K562 (cell line): Measurements from ENCODE around the gene CCDC60. TPM values are rescaled to one million over a fixed set of nuclear protein-coding genes. Genes with fewer than 3 reads are reported as not detected.

ENCODE experiments used
- ATAC-seq: fragments of 200-7000 bp; cut with Tn5 transposase; 3 replicates; pipeline ENCODE4 v1.9.1; 2020; ENCODE audit warnings: moderate library complexity
- BruUV-seq: library from RNA; stranded (reverse); fragments of 400-500 nt; replicated peaks from 2 replicates; lab custom pipeline; 2021; lab: Mats Ljungman, UMichigan
- CTCF ChIA-PET: fragments of 300-600 bp; formaldehyde crosslinking; extraction: SDS; loops from one replicate; lab custom pipeline; 2021; ENCODE audit warnings: low intra/inter-chr PET ratio; lab: Yijun Ruan, JAX
- POLR2A ChIA-PET: fragments of 300-600, 350-650 bp; sonication (Branson Sonifier 250); formaldehyde crosslinking; extraction: SDS; loops from one replicate; lab custom pipeline; 2021; ENCODE audit warnings: antibody characterized with exemption, inconsistent platforms; lab: Yijun Ruan, JAX
- DNase-seq, 4 experiments: peaks; one replicate each; pipeline versions ENCODE4 v3.0.0 to v3.0.0-alpha.2; 2011 to 2018; ENCODE audit warnings: low spot score in 3 of 4, mixed read lengths in 3 of 4; ENCODE audit errors: extremely low read depth in 1 of 4
- FAIRE-seq: peaks from 2 replicates; lab custom pipeline; 2011; peaks lifted over from hg19 to GRCh38; lab: Jason Lieb, UNC
- H2AFZ ChIP-seq: 2 replicates; pipeline ENCODE4 v1.6.0; 2011; ENCODE audit warnings: low read depth, low read length, control low read depth, inconsistent platforms
- H3K27ac ChIP-seq: fragments of 200-600 bp; 3 replicates; pipeline ENCODE4 v1.8.0; 2011; ENCODE audit warnings: low read depth, mild to moderate bottlenecking, control low read depth, inconsistent platforms, low read length, moderate library complexity, mixed read lengths; ENCODE audit errors: extremely low read depth
- H3K27me3 ChIP-seq, 2 experiments: fragments of 300-600 bp in 1 of 2; 2 replicates in 1 of 2; 3 replicates in 1 of 2; pipeline versions ENCODE4 v1.6.0 to v1.8.0; 2011; ENCODE audit warnings: inconsistent platforms in 2 of 2, low read length in 2 of 2, mild to moderate bottlenecking in 1 of 2, mixed read lengths in 1 of 2, moderate library complexity in 1 of 2; ENCODE audit not compliant: control insufficient read depth in 2 of 2, insufficient read depth in 2 of 2
- H3K36me3 ChIP-seq: fragments of 300-600 bp; 3 replicates; pipeline ENCODE4 v1.8.0; 2011; ENCODE audit warnings: mild to moderate bottlenecking, low read length, inconsistent platforms; ENCODE audit not compliant: control insufficient read depth, insufficient read depth
- H3K4me1 ChIP-seq, 2 experiments: fragments of 200-600 bp in 1 of 2; replicated peaks in 1 of 2; 2 replicates in 1 of 2; 3 replicates in 1 of 2; pipeline versions ENCODE4 v1.5.1 to v1.8.0; 2011; ENCODE audit warnings: inconsistent platforms in 2 of 2, low read length in 2 of 2, mild to moderate bottlenecking in 1 of 2, mixed read lengths in 1 of 2, moderate library complexity in 1 of 2; ENCODE audit not compliant: control insufficient read depth in 2 of 2, insufficient read depth in 2 of 2
- H3K4me2 ChIP-seq: 2 replicates; pipeline ENCODE4 v1.6.1; 2011; ENCODE audit warnings: low read length, control low read depth, inconsistent platforms, mixed read lengths; ENCODE audit not compliant: insufficient read depth
- H3K4me3 ChIP-seq: fragments of 200-600 bp; sonication (generic), shearing (Covaris generic); 2 replicates; pipeline ENCODE4 v1.5.1; 2016; ENCODE audit warnings: control low read depth, inconsistent platforms
- H3K79me2 ChIP-seq: fragments of 200-600 bp; 3 replicates; pipeline ENCODE4 v1.8.0; 2011; ENCODE audit warnings: low read length, inconsistent platforms; ENCODE audit not compliant: control insufficient read depth, insufficient read depth
- H3K9ac ChIP-seq, 2 experiments: 2 replicates each; pipeline versions ENCODE4 v1.6.0 to v1.6.1; 2011; ENCODE audit warnings: low read depth in 2 of 2, low read length in 2 of 2, control low read depth in 1 of 2, inconsistent platforms in 1 of 2, mild to moderate bottlenecking in 1 of 2, mixed read lengths in 1 of 2; ENCODE audit not compliant: insufficient read depth in 1 of 2
- H3K9me1 ChIP-seq: one replicate; pipeline ENCODE4 v1.6.0; 2011; ENCODE audit warnings: inconsistent platforms, mild to moderate bottlenecking, low read length, moderate library complexity; ENCODE audit not compliant: control insufficient read depth, insufficient read depth
- H3K9me3 ChIP-seq: replicated peaks from 2 replicates; pipeline ENCODE4 v1.5.1; 2011; ENCODE audit warnings: low read depth, low read length, inconsistent platforms; ENCODE audit not compliant: control insufficient read depth, insufficient read depth
- H4K20me1 ChIP-seq: replicated peaks from 2 replicates; pipeline ENCODE4 v1.6.1; 2011; ENCODE audit warnings: low read length, inconsistent platforms, mixed read lengths; ENCODE audit not compliant: control insufficient read depth, insufficient read depth
- ATF1 ChIP-seq, 2 experiments: fragments of 450-650 bp in 1 of 2; IDR thresholded peaks; 2 replicates each; pipeline ENCODE4 v1.6.1; 2016; ENCODE audit warnings: missing compliant biosample characterization in 1 of 2, missing genetic modification characterization in 1 of 2
- DIDO1 ChIP-seq: fragments of 450-650 bp; IDR thresholded peaks from 2 replicates; pipeline ENCODE4 v1.6.1; 2016; ENCODE audit warnings: low read depth, missing biosample characterization, missing genetic modification characterization
- E2F6 ChIP-seq, 2 experiments: IDR thresholded peaks; 2 replicates each; pipeline ENCODE4 v1.6.1; 2011; ENCODE audit warnings: borderline replicate concordance in 1 of 2, control low read depth in 1 of 2, low read depth in 1 of 2, low read length in 1 of 2, mild to moderate bottlenecking in 1 of 2, mixed read lengths in 1 of 2, moderate library complexity in 1 of 2; ENCODE audit not compliant: insufficient read depth in 1 of 2, insufficient read length in 1 of 2, poor library complexity in 1 of 2, severe bottlenecking in 1 of 2; ENCODE audit errors: extremely low read depth in 1 of 2
- KLF13 ChIP-seq: fragments of 450-650 bp; IDR thresholded peaks from 2 replicates; pipeline ENCODE4 v1.6.1; 2016; ENCODE audit warnings: missing genetic modification characterization, low read depth, mild to moderate bottlenecking, missing compliant biosample characterization, moderate library complexity, borderline replicate concordance
- NFATC3 ChIP-seq: fragments of 450-650 bp; IDR thresholded peaks from 2 replicates; pipeline ENCODE4 v1.6.1; 2017; ENCODE audit warnings: mild to moderate bottlenecking
- NR2C2 ChIP-seq, 2 experiments: fragments of 200-800 bp in 1 of 2; sonication (Bioruptor generic) in 1 of 2; sonication (generic) in 1 of 2; formaldehyde crosslinking in 1 of 2; IDR thresholded peaks; 2 replicates each; pipeline versions ENCODE4 v1.6.1 to v1.8.0; 2016 to 2022; ENCODE audit warnings: mild to moderate bottlenecking in 1 of 2, missing compliant biosample characterization in 1 of 2, missing genetic modification characterization in 1 of 2, missing genetic modification reagents in 1 of 2
- SNRNP70 ChIP-seq: fragments of 200-400 bp; formaldehyde crosslinking; optimal IDR thresholded peaks from 2 replicates; pipeline ENCODE3; 2017; ENCODE audit warnings: low read depth, low read length
- STAT5A ChIP-seq: IDR thresholded peaks from 2 replicates; pipeline ENCODE4 v1.6.1; 2012; ENCODE audit warnings: low read length, inconsistent platforms, borderline replicate concordance
- TOE1 ChIP-seq, 2 experiments: fragments of 450-650 bp in 1 of 2; sonication (generic) in 1 of 2; formaldehyde crosslinking in 1 of 2; IDR thresholded peaks; 2 replicates each; pipeline versions ENCODE4 v1.7.1 to v1.8.0; 2016 to 2022; ENCODE audit warnings: borderline replicate concordance in 2 of 2, mild to moderate bottlenecking in 2 of 2, antibody characterized with exemption in 1 of 2, inconsistent platforms in 1 of 2, low read depth in 1 of 2, missing genetic modification reagents in 1 of 2, moderate library complexity in 1 of 2
- ZNF444 ChIP-seq: fragments of 250-450 bp; sonication (Bioruptor Pico); IDR thresholded peaks from 2 replicates; pipeline ENCODE4 v1.4.0; 2020; ENCODE audit warnings: mild to moderate bottlenecking, moderate library complexity
- WGBS: fragments of 100-300 bp; shearing (Covaris generic); methylation state at CpG from one replicate; pipeline ENCODE4 v1.1.6; 2016; ENCODE audit warnings: low coverage, mixed read lengths; ENCODE audit not compliant: insufficient coverage; ENCODE audit errors: missing lambda C conversion rate; 5-methylcytosine and 5-hydroxymethylcytosine counted together
- in situ Hi-C: fragments of 300-500 bp; cut with MboI; formaldehyde crosslinking; loops from 4 replicates; pipeline ENCODE4 v1.15.0; 2018; ENCODE audit warnings: inconsistent platforms, mixed read lengths
- intact Hi-C: fragments of 100-400 bp; cut with micrococcal nuclease; formaldehyde crosslinking; loops from 2 replicates; pipeline ENCODE4 v1.14.2; 2022
- polyA plus RNA-seq, 8 experiments: library from polyadenylated mRNA; depleted of rRNA in 4 of 8; stranded (reverse) in 5 of 8; unstranded in 3 of 8; fragments of >200 nt; fragmentation: Nextera tagmentation in 2 of 8; fragmentation: Illumina TruSeq in 1 of 8; extraction: Ambion mirVana in 2 of 8; extraction: Trizol in 1 of 8; gene quantifications; 2 replicates each; pipeline versions ENCODE4 v1.2.1 to v1.2.3, GENCODE V29; 2011 to 2014; ENCODE audit warnings: inconsistent platforms in 1 of 8, missing spikeins in 1 of 8
- total RNA-seq, 7 experiments: library from RNA; depleted of rRNA in 6 of 7; stranded (reverse); fragments of >200 nt in 6 of 7; fragmentation: Illumina TruSeq in 2 of 7; extraction: Trizol in 2 of 7; gene quantifications; 2 replicates each; pipeline versions ENCODE4 v1.2.1 to v1.2.3, GENCODE V29; 2011 to 2021; ENCODE audit warnings: low replicate concordance in 1 of 7

The CCDC60 gene
- total and polyA plus RNA-seq, 9 of the 15 experiments (the other 6 are each of a cell fraction or from before 2014, with no cell fraction given), result not detected

- CTCF ChIA-PET, result no interaction called here
These were observed 113.1 kb downstream of the CCDC60 start for GRCh38 chr12:119447618-119448017.

More at GRCh38 chr12:119447618-119448017, 113.1 kb downstream of the CCDC60 start:
- H4K20me1 ChIP-seq, result no peaks in the 10 kb centered on the region
- H3K27me3 ChIP-seq, result no peaks in the 10 kb centered on the region
- 1% methylated on average over 8 of the region's 8 CpGs for WGBS
- POLR2A ChIA-PET, result interaction anchor here (1.1 kb wide), 1 partner anchor 234 kb away, joined by 3 read pairs; no protein-coding TSS in a partner anchor
- no peaks in the 10 kb centered on the region for H3K4me1 ChIP-seq
- in situ Hi-C loops, result no loop called here
- intact Hi-C loops, result no loop called here
- H3K9me3 ChIP-seq, result no peaks in the 10 kb centered on the region
- DNase-seq (no peak), FAIRE-seq (no peak), ATAC-seq (no peak)
- no peak for TF ChIP-seq STAT5A
- no peak for TF ChIP-seq NFATC3
- TF ChIP-seq SNRNP70, result no peak
- TF ChIP-seq TOE1 (IDR thresholded peaks at IDR 0.05; ENCODE audit: borderline replicate concordance), result no peak
- no peak for TF ChIP-seq TOE1 (CRISPR knock-in tag; IDR thresholded peaks at IDR 0.05; ENCODE audit: borderline replicate concordance, low read depth)
- no peak for TF ChIP-seq E2F6 (IDR thresholded peaks at IDR 0.05; ENCODE audit: borderline replicate concordance in 1 of 2, extremely low read depth in 1 of 2, insufficient read depth in 1 of 2, insufficient read length in 1 of 2, low read depth in 1 of 2, low read length in 1 of 2, poor library complexity in 1 of 2, severe bottlenecking in 1 of 2)
- TF ChIP-seq DIDO1, result no peak
- TF ChIP-seq ATF1 (CRISPR knock-in tag; IDR thresholded peaks at IDR 0.05), result no peak
- no peak for TF ChIP-seq ATF1 (tag; IDR thresholded peaks at IDR 0.05)
- no peak for TF ChIP-seq KLF13 (tag)
- no peak for TF ChIP-seq ZNF444 (CRISPR knock-in tag)
- no peak for TF ChIP-seq NR2C2 (CRISPR knock-in tag; IDR thresholded peaks at IDR 0.05)
- no peak for TF ChIP-seq NR2C2 (tag; IDR thresholded peaks at IDR 0.05)
- no peaks in the 10 kb centered on the region for H3K9me1 ChIP-seq
- no peaks in the 10 kb centered on the region for H3K36me3 ChIP-seq
- H3K4me2 ChIP-seq, result no peak overlapping the region
- no peaks in the 10 kb centered on the region for H3K79me2 ChIP-seq
- no peak overlapping the region for H3K27ac ChIP-seq
- no peak overlapping the region for H2AFZ ChIP-seq
- no peak overlapping the region for H3K9ac ChIP-seq
- H3K4me3 ChIP-seq, result no peak overlapping the region
- BruUV-seq, result no TSS peak
